ENCODE results near the gene PITPNM3.
"Not testable (repeated sequence)": the region's sequence is repeated elsewhere in the genome, so short reads cannot be mapped to it uniquely, and the experiment has no call there.

GRCh38 chr17:6482796-6483195, 73.6 kb downstream of the PITPNM3 start:
- TF ChIP-seq, protein P1, sequence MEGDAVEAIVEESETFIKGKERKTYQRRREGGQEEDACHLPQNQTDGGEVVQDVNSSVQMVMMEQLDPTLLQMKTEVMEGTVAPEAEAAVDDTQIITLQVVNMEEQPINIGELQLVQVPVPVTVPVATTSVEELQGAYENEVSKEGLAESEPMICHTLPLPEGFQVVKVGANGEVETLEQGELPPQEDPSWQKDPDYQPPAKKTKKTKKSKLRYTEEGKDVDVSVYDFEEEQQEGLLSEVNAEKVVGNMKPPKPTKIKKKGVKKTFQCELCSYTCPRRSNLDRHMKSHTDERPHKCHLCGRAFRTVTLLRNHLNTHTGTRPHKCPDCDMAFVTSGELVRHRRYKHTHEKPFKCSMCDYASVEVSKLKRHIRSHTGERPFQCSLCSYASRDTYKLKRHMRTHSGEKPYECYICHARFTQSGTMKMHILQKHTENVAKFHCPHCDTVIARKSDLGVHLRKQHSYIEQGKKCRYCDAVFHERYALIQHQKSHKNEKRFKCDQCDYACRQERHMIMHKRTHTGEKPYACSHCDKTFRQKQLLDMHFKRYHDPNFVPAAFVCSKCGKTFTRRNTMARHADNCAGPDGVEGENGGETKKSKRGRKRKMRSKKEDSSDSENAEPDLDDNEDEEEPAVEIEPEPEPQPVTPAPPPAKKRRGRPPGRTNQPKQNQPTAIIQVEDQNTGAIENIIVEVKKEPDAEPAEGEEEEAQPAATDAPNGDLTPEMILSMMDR (IDR thresholded peaks at IDR 0.05 in 4 of 5, conservative IDR thresholded peaks at IDR 0.05 in 1 of 5): not testable (repeated sequence)
- TF ChIP-seq POLR2A (IDR thresholded peaks at IDR 0.05): not testable (repeated sequence)
